ENCODE measurements around the gene VSTM4. TPM values are rescaled to one million over a fixed set of nuclear protein-coding genes. Genes with fewer than 3 reads are reported as not detected.
A peak's percentile ranks its signal among the peaks of the same experiment; 100 is the strongest.

Gene VSTM4
- total and polyA plus RNA-seq, 9 donors, result 35.5 to 59.5 (median 46.7) TPM

DNA sequence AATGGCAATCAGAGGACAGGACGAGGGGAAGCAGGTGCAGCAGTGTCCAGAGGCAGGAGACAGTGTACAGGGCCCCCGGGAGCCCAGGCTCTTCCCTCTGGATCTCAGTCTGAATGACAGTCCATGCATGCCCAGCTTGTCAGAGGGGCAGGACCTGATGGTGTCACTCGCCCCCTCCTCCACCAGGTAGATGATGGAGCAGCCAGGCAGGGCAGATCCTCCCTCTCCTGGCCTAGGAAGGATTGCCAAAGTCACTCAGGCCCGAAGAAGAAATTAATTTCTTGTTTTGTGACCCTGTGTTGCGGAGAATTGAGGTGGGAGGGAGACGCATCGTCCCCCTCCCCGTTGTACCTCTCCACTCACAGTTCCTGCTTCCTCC, 4.0 kb downstream of the VSTM4 start:
- Histone ChIP-seq H3K4me1 (ENCODE audit: control insufficient read depth, insufficient read depth, low read length) (peaks cover 89% of the 10 kb centered on the region), H3K4me3 (ENCODE audit: low read length) (no peak overlapping the region), H3K27ac (ENCODE audit: low read length) (peak overlapping the region; percentile 16), H3K36me3 (ENCODE audit: control insufficient read depth, insufficient read depth, low read length) (peaks cover 42% of the 10 kb centered on the region), H3K27me3 (ENCODE audit: control insufficient read depth, insufficient read depth, low read length) (peaks cover 3% of the 10 kb centered on the region), H3K9me3 (replicated peaks; ENCODE audit: control insufficient read depth, low read depth, low read length) (no peaks in the 10 kb centered on the region)
- no peak for DNase-seq
- 46% methylated on average over 3 of the region's 8 CpGs for WGBS (ENCODE audit: insufficient coverage)

- Histone ChIP-seq H3K9me3 (replicated peaks; ENCODE audit: control insufficient read depth, low read depth, low read length) (no peaks in the 10 kb centered on the region), H3K27ac (ENCODE audit: low read length) (peak overlapping the region; percentile 16), H3K4me3 (ENCODE audit: low read length) (no peak overlapping the region), H3K36me3 (ENCODE audit: control insufficient read depth, insufficient read depth, low read length) (peaks cover 42% of the 10 kb centered on the region), H3K4me1 (ENCODE audit: control insufficient read depth, insufficient read depth, low read length) (peaks cover 86% of the 10 kb centered on the region), H3K27me3 (ENCODE audit: control insufficient read depth, insufficient read depth, low read length) (no peaks in the 10 kb centered on the region)
- DNase-seq, result no peak
- 79% methylated on average over 2 of the region's 4 CpGs for WGBS (ENCODE audit: insufficient coverage)
These were observed 4.5 kb downstream of the VSTM4 start for GRCh38 chr10:49110684-49111319.

DNA sequence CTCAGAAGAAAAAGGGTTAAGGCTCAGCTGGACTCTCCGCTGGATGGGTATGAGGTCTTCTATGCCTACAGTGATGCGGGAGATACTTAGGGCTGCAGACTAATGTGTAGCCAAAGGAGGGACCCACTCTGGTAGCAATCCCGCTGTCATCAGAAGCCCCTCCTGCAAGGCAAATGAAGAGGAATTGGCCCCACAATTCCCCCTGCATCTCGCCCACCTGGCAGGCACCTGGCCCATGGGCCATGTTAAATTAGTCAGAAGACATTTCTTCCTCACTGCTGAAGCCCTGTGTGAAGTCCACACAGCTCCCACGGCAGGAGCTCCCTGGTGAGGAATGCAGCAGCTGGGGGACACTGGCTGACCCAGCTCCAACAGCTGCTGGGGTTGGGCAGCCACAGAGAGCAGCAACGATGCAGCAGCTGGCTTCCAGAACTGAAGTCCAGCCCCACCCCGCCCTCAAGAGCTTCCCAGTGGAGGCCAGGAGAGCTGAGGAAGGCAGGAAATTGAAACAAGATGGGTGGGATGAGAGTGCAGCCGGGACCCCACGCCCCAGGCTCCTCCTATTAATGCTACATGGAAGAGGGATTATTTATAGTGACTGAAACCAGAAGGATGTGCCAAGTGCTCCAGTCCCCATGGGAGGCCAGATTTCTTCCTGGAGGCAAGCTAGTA, 5.5 kb downstream of the VSTM4 start:
- Histone ChIP-seq H3K27ac (ENCODE audit: low read length) (peak overlapping the region; percentile 85), H3K36me3 (ENCODE audit: control insufficient read depth, insufficient read depth, low read length) (peaks cover 42% of the 10 kb centered on the region), H3K4me1 (ENCODE audit: control insufficient read depth, insufficient read depth, low read length) (peaks cover 83% of the 10 kb centered on the region), H3K27me3 (ENCODE audit: control insufficient read depth, insufficient read depth, low read length) (no peaks in the 10 kb centered on the region), H3K4me3 (ENCODE audit: low read length) (peak overlapping the region; percentile 13), H3K9me3 (replicated peaks; ENCODE audit: control insufficient read depth, low read depth, low read length) (no peaks in the 10 kb centered on the region)
- 27% methylated on average over 6 of the region's 9 CpGs for WGBS (ENCODE audit: insufficient coverage)
- DNase-seq, result peak; percentile 96

- no peak for DNase-seq
- H3K27me3 ChIP-seq (ENCODE audit: control insufficient read depth, insufficient read depth, low read length), result no peaks in the 10 kb centered on the region
- H3K4me3 ChIP-seq (ENCODE audit: low read length), result no peak overlapping the region
- H3K36me3 ChIP-seq (ENCODE audit: control insufficient read depth, insufficient read depth, low read length), result peaks cover 43% of the 10 kb centered on the region
- H3K27ac ChIP-seq (ENCODE audit: low read length), result peak overlapping the region; percentile 85
- H3K4me1 ChIP-seq (ENCODE audit: control insufficient read depth, insufficient read depth, low read length), result peaks cover 77% of the 10 kb centered on the region
- H3K9me3 ChIP-seq (replicated peaks; ENCODE audit: control insufficient read depth, low read depth, low read length), result no peaks in the 10 kb centered on the region
- WGBS (ENCODE audit: insufficient coverage), result 97% methylated on average over 7 of the region's 7 CpGs
These were observed 6.7 kb downstream of the VSTM4 start for GRCh38 chr10:49108656-49109055.

DNA sequence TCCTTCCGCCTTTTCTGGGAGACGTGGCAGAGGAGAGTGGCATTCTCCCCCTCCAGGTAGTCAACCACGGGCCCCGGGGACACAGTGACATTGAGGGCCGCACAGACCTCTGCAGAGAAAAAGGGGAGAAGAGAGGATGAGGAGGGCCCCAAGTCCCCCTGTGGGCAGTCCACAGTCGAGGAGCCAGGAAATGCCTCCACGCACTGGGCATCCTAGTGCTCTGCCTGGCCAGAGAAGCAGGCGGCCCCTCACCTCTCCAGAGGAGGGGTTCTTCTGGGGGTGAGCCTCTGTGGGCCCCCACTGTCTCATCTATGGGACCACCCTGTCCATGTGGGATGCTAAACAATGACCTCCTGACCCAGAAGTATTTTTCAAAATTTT, 7.4 kb downstream of the VSTM4 start:
- Histone ChIP-seq H3K4me3 (ENCODE audit: low read length) (no peak overlapping the region), H3K27me3 (ENCODE audit: control insufficient read depth, insufficient read depth, low read length) (no peaks in the 10 kb centered on the region), H3K27ac (ENCODE audit: low read length) (no peak overlapping the region), H3K4me1 (ENCODE audit: control insufficient read depth, insufficient read depth, low read length) (peaks cover 69% of the 10 kb centered on the region), H3K9me3 (replicated peaks; ENCODE audit: control insufficient read depth, low read depth, low read length) (no peaks in the 10 kb centered on the region), H3K36me3 (ENCODE audit: control insufficient read depth, insufficient read depth, low read length) (peaks cover 42% of the 10 kb centered on the region)
- no peak for DNase-seq
- 100% methylated on average over 2 of the region's 8 CpGs for WGBS (ENCODE audit: insufficient coverage)

- Histone ChIP-seq H3K27me3 (ENCODE audit: control insufficient read depth, insufficient read depth, low read length) (no peaks in the 10 kb centered on the region), H3K27ac (ENCODE audit: low read length) (no peak overlapping the region), H3K36me3 (ENCODE audit: control insufficient read depth, insufficient read depth, low read length) (peaks cover 40% of the 10 kb centered on the region), H3K4me1 (ENCODE audit: control insufficient read depth, insufficient read depth, low read length) (peaks cover 65% of the 10 kb centered on the region), H3K9me3 (replicated peaks; ENCODE audit: control insufficient read depth, low read depth, low read length) (no peaks in the 10 kb centered on the region), H3K4me3 (ENCODE audit: low read length) (no peak overlapping the region)
- DNase-seq, result no peak
- WGBS (ENCODE audit: insufficient coverage), result 91% methylated on average over 15 of the region's 17 CpGs
These were observed 8.0 kb downstream of the VSTM4 start for GRCh38 chr10:49107111-49107886.

GRCh38 chr10:49106451-49106850, 8.9 kb downstream of the VSTM4 start:
- H3K9me3 ChIP-seq (replicated peaks; ENCODE audit: control insufficient read depth, low read depth, low read length), result no peaks in the 10 kb centered on the region
- H3K27me3 ChIP-seq (ENCODE audit: control insufficient read depth, insufficient read depth, low read length), result no peaks in the 10 kb centered on the region
- H3K4me1 ChIP-seq (ENCODE audit: control insufficient read depth, insufficient read depth, low read length), result peaks cover 56% of the 10 kb centered on the region
- WGBS (ENCODE audit: insufficient coverage), result 43% methylated on average over 7 of the region's 7 CpGs
- no peak overlapping the region for H3K4me3 ChIP-seq (ENCODE audit: low read length)
- peaks cover 38% of the 10 kb centered on the region for H3K36me3 ChIP-seq (ENCODE audit: control insufficient read depth, insufficient read depth, low read length)
- no peak for DNase-seq
- H3K27ac ChIP-seq (ENCODE audit: low read length), result no peak overlapping the region

- H3K36me3 ChIP-seq (ENCODE audit: control insufficient read depth, insufficient read depth, low read length), result peaks cover 35% of the 10 kb centered on the region
- DNase-seq, result no peak
- no peaks in the 10 kb centered on the region for H3K27me3 ChIP-seq (ENCODE audit: control insufficient read depth, insufficient read depth, low read length)
- peaks cover 42% of the 10 kb centered on the region for H3K4me1 ChIP-seq (ENCODE audit: control insufficient read depth, insufficient read depth, low read length)
- no peaks in the 10 kb centered on the region for H3K9me3 ChIP-seq (replicated peaks; ENCODE audit: control insufficient read depth, low read depth, low read length)
- 70% methylated on average over 4 of the region's 4 CpGs for WGBS (ENCODE audit: insufficient coverage)
- no peak overlapping the region for H3K27ac ChIP-seq (ENCODE audit: low read length)
- H3K4me3 ChIP-seq (ENCODE audit: low read length), result no peak overlapping the region
These were observed 10.2 kb downstream of the VSTM4 start for GRCh38 chr10:49105076-49105475.

DNA sequence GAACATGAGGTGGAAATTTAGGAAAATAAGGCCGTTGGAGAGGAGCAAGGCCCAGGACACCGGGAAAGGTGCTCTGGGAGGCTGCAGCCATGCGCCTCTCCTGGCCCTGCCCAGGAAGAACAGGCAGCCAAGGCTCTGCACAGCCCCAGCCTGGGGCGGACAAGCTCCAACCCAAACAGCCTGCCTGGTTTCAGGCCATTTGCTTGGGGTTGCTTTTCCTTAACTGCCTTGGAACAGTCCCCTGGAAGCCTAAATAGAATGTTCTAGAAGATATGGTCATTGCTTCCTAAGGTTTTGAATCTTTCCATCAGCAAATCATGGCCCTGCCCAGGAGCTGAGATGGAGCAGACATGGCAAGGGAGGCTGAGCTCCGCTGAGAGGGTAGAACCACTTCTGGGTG, 11.0 kb downstream of the VSTM4 start:
- H3K4me1 ChIP-seq (ENCODE audit: control insufficient read depth, insufficient read depth, low read length), result peaks cover 35% of the 10 kb centered on the region

GRCh38 chr10:49103761-49104160, 11.6 kb downstream of the VSTM4 start:
- Histone ChIP-seq H3K4me1 (ENCODE audit: control insufficient read depth, insufficient read depth, low read length) (peaks cover 32% of the 10 kb centered on the region), H3K4me3 (ENCODE audit: low read length) (no peak overlapping the region), H3K27me3 (ENCODE audit: control insufficient read depth, insufficient read depth, low read length) (no peaks in the 10 kb centered on the region), H3K9me3 (replicated peaks; ENCODE audit: control insufficient read depth, low read depth, low read length) (no peaks in the 10 kb centered on the region), H3K27ac (ENCODE audit: low read length) (no peak overlapping the region), H3K36me3 (ENCODE audit: control insufficient read depth, insufficient read depth, low read length) (peaks cover 33% of the 10 kb centered on the region)
- no peak for DNase-seq
- whole genome bisulfite sequencing (ENCODE audit: insufficient coverage), result no CpG with 5 or more reads among the region's 4 CpGs

More for the DNA sequence above, 11.0 kb downstream of the VSTM4 start:
- Histone ChIP-seq H3K36me3 (ENCODE audit: control insufficient read depth, insufficient read depth, low read length) (peaks cover 35% of the 10 kb centered on the region), H3K27me3 (ENCODE audit: control insufficient read depth, insufficient read depth, low read length) (no peaks in the 10 kb centered on the region), H3K4me3 (ENCODE audit: low read length) (no peak overlapping the region), H3K9me3 (replicated peaks; ENCODE audit: control insufficient read depth, low read depth, low read length) (no peaks in the 10 kb centered on the region), H3K27ac (ENCODE audit: low read length) (no peak overlapping the region)
- 81% methylated on average over 4 of the region's 5 CpGs for WGBS (ENCODE audit: insufficient coverage)
- no peak for DNase-seq
